PC-9 (cell line): Measurements from ENCODE around the gene PIAS3. TPM values are rescaled to one million over a fixed set of nuclear protein-coding genes. Genes with fewer than 3 reads are reported as not detected.

Experiments used
- BruUV-seq: library from RNA; stranded (reverse); fragments of 400-500 nt; replicated peaks from 2 replicates; lab custom pipeline; 2021; lab: Mats Ljungman, UMichigan
- CTCF ChIA-PET: fragments of 300-600 bp; sonication (Branson Sonifier 250); formaldehyde crosslinking; loops from one replicate; lab custom pipeline; 2022; ENCODE audit warnings: antibody characterized with exemption; lab: Charles Lee
- POLR2A ChIA-PET: fragments of 300-600 bp; sonication (Branson Sonifier 250); formaldehyde crosslinking; loops from one replicate; lab custom pipeline; 2022; ENCODE audit warnings: antibody characterized with exemption; ENCODE audit not compliant: unreplicated experiment; lab: Charles Lee
- DNase-seq, 2 experiments: peaks; one replicate each; pipeline versions ENCODE4 v3.0.0 to v3.0.0-alpha.2; 2015 to 2022; ENCODE audit warnings: mixed read lengths in 1 of 2
- H2AFZ ChIP-seq: fragments of 200-600 bp; sonication (generic); 2 replicates; pipeline ENCODE4 v1.8.1; 2017; ENCODE audit warnings: antibody characterized with exemption
- H3F3A ChIP-seq: fragments of 200-600 bp; sonication (generic); 2 replicates; pipeline ENCODE4 v1.8.1; 2017; ENCODE audit warnings: antibody characterized with exemption, mild to moderate bottlenecking, low read depth; ENCODE audit not compliant: insufficient read depth
- H3K27ac ChIP-seq: fragments of 200-600 bp; sonication (generic); 2 replicates; pipeline ENCODE4 v1.6.1; 2016; ENCODE audit warnings: mixed run types
- H3K27me3 ChIP-seq: fragments of 200-600 bp; sonication (generic); 2 replicates; pipeline ENCODE4 v1.6.1; 2016; ENCODE audit warnings: low read depth, mixed run types; ENCODE audit not compliant: insufficient read depth
- H3K36me3 ChIP-seq: fragments of 200-600 bp; sonication (generic); 2 replicates; pipeline ENCODE4 v1.6.1; 2016; ENCODE audit warnings: low read depth, mixed run types
- H3K4me1 ChIP-seq: fragments of 200-600 bp; sonication (generic); replicated peaks from 2 replicates; pipeline ENCODE4 v1.6.1; 2016; ENCODE audit warnings: mixed run types; ENCODE audit not compliant: insufficient read depth
- H3K4me2 ChIP-seq: fragments of 200-600 bp; sonication (generic); 2 replicates; pipeline ENCODE4 v1.6.1; 2017; ENCODE audit warnings: mixed run types
- H3K4me3 ChIP-seq: fragments of 200-600 bp; sonication (generic); 2 replicates; pipeline ENCODE4 v1.6.1; 2016; ENCODE audit warnings: mixed run types
- H3K79me2 ChIP-seq: fragments of 200-600 bp; sonication (generic); 2 replicates; pipeline ENCODE4 v1.6.1; 2017; ENCODE audit warnings: low read depth, mixed run types
- H3K9me2 ChIP-seq: fragments of 200-600 bp; sonication (generic); 2 replicates; pipeline ENCODE4 v1.8.1; 2017; ENCODE audit warnings: mild to moderate bottlenecking; ENCODE audit not compliant: insufficient read depth
- H3K9me3 ChIP-seq: fragments of 200-600 bp; sonication (generic); 2 replicates; pipeline ENCODE4 v1.8.1; 2016; ENCODE audit warnings: low read depth; ENCODE audit not compliant: insufficient read depth
- H4K20me1 ChIP-seq: fragments of 200-600 bp; sonication (generic); 2 replicates; pipeline ENCODE4 v1.8.1; 2017; ENCODE audit not compliant: insufficient read depth
- EZH2 ChIP-seq: fragments of 200-600 bp; sonication (generic); IDR thresholded peaks from 2 replicates; pipeline ENCODE4 v1.8.0; 2017; ENCODE audit warnings: antibody characterized with exemption, low read depth
- intact Hi-C: fragments of 100-400 bp; cut with micrococcal nuclease; formaldehyde crosslinking; loops from one replicate; pipeline ENCODE4 v1.10.0; 2022; ENCODE audit not compliant: unreplicated experiment
- total RNA-seq: library from RNA; stranded (reverse); gene quantifications from 2 replicates; pipeline ENCODE4 v1.2.3, GENCODE V29; 2021
- TF ChIP-seq, protein P1 (sequence below): fragments of 200-600 bp; sonication (generic); conservative IDR thresholded peaks from 2 replicates; pipeline ENCODE4 v1.6.1; 2017; ENCODE audit warnings: mixed run types, antibody characterized with exemption, mild to moderate bottlenecking, moderate library complexity

Gene PIAS3
- total RNA-seq, 1 experiment from 2014 or later: 57.8 TPM

DNA sequence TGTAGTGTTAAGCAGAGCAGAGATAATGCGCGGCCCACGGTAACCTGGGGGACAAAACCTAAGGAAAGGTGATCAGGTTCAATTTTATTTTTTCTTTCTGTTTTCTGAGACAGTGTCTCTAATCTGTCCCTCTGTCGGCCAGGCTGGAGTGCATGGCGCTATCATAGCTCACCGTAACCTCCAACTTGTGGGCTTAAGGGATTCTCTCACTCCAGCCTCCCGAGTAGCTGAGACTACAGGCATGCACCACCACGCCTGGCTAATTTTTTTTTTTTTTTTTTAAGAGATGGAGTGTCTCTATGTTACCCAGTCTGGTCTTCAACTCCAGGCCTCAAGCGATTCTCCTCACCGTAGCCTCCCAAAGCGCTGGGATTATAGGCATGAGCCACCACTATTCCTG, 27.5 kb upstream of the PIAS3 start:
- no TSS peak for BruUV-seq
- Histone ChIP-seq H3K79me2 (no peaks in the 10 kb centered on the region), H3K9me3 (no peaks in the 10 kb centered on the region), H3K4me2 (peak overlapping the region; percentile 89), H3K27ac (no peak overlapping the region), H3K9me2 (no peaks in the 10 kb centered on the region), H3K36me3 (no peaks in the 10 kb centered on the region), H3F3A (peaks cover 19% of the 10 kb centered on the region), H3K27me3 (no peaks in the 10 kb centered on the region), H4K20me1 (no peaks in the 10 kb centered on the region), H3K4me3 (peak overlapping the region; percentile 58; the same call in 1 of the 2 replicates), H2AFZ (no peak overlapping the region), H3K4me1 (peaks cover 37% of the 10 kb centered on the region)
- POLR2A ChIA-PET: no interaction called here
- no peak for TF ChIP-seq EZH2
- TF ChIP-seq, protein P1, sequence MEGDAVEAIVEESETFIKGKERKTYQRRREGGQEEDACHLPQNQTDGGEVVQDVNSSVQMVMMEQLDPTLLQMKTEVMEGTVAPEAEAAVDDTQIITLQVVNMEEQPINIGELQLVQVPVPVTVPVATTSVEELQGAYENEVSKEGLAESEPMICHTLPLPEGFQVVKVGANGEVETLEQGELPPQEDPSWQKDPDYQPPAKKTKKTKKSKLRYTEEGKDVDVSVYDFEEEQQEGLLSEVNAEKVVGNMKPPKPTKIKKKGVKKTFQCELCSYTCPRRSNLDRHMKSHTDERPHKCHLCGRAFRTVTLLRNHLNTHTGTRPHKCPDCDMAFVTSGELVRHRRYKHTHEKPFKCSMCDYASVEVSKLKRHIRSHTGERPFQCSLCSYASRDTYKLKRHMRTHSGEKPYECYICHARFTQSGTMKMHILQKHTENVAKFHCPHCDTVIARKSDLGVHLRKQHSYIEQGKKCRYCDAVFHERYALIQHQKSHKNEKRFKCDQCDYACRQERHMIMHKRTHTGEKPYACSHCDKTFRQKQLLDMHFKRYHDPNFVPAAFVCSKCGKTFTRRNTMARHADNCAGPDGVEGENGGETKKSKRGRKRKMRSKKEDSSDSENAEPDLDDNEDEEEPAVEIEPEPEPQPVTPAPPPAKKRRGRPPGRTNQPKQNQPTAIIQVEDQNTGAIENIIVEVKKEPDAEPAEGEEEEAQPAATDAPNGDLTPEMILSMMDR: no peak
- CTCF ChIA-PET: no interaction called here
- intact Hi-C loops: no loop called here
- no peak for DNase-seq

DNA sequence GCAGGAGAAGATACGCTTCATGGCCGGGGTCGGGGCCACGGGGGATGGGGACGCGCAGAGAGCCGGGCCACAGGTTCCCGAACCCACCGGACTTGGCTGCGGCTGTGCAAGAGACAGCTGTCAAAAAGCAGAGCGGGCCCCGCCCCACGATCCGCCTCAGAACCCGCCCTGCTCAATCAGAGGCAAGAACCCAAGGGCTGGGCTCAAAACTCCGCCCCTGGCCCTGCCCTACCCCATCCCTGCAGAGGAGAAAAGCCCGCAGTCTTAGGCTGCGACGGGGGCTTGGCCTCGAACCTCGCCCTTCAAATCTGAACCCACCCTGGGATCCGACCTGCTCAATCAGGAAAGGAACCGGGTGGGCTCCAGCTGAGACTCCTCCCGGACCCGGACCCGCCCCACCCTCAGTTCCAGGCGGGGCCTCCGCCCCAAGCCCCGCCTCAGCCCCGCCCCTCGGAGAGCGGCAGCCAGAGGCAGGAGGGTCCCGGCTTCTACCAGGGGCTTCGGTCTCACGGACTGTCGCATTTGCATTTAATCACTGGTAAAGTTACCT, 26.9 kb upstream of the PIAS3 start, which contains the start of gene ANKRD35:
Gene ANKRD35 (minus strand): TSS at position 129 of the 550 bp plus-strand sequence. CDS start 108 bp downstream, at position 21.
- H3K4me3 ChIP-seq: peak within 1 kb of the TSS; percentile 58
- no peak within 1 kb of the TSS for H3K27ac ChIP-seq
- H3K9me3 ChIP-seq: no peaks in the 10 kb centered on the region
- BruUV-seq: no TSS peak
- peak within 1 kb of the TSS; percentile 91 for H2AFZ ChIP-seq
- peaks cover 14% of the 10 kb centered on the region for H3F3A ChIP-seq
- H3K9me2 ChIP-seq: no peaks in the 10 kb centered on the region
- TF ChIP-seq, protein P1: no peak
- no peak for TF ChIP-seq EZH2
- H3K27me3 ChIP-seq: no peaks in the 10 kb centered on the region
- CTCF ChIA-PET: no interaction called here
- POLR2A ChIA-PET: no interaction called here
- no peaks in the 10 kb centered on the region for H3K79me2 ChIP-seq
- peak; percentile 59 to 71 for DNase-seq
- peak within 1 kb of the TSS; percentile 89 for H3K4me2 ChIP-seq
- intact Hi-C loops: no loop called here
- peaks cover 32% of the 10 kb centered on the region for H3K4me1 ChIP-seq
- no peaks in the 10 kb centered on the region for H4K20me1 ChIP-seq
- H3K36me3 ChIP-seq: no peaks in the 10 kb centered on the region

DNA sequence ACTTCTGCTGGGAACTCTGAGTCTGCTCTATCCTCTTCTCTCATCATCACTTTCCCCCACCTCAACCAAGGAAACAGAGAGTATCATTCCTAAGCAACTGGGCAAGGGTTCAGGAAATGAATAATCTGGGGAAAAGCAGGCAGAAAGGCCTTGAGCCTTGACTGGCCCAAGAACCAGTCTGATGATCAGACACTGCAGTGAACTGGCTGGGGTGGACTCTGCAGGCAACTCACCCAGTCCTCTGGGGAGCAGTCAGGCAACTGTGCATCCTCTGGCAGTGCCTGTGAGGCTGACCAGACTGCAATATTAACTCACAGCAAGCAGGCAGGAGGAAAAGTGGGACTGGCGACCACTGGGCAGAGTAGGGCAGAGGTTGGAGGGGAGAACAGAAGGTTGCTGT, 25.8 kb upstream of the PIAS3 start:
- Histone ChIP-seq H3K9me3 (no peaks in the 10 kb centered on the region), H3K79me2 (no peaks in the 10 kb centered on the region), H2AFZ (no peak overlapping the region), H3K9me2 (no peaks in the 10 kb centered on the region), H3K4me3 (no peak overlapping the region), H3K27me3 (no peaks in the 10 kb centered on the region), H3K4me1 (peaks cover 30% of the 10 kb centered on the region), H4K20me1 (no peaks in the 10 kb centered on the region), H3K27ac (no peak overlapping the region), H3K36me3 (no peaks in the 10 kb centered on the region), H3F3A (peaks cover 14% of the 10 kb centered on the region; the same call in 1 of the 2 replicates), H3K4me2 (no peak overlapping the region)
- POLR2A ChIA-PET: no interaction called here
- intact Hi-C loops: no loop called here
- BruUV-seq: no TSS peak
- CTCF ChIA-PET: no interaction called here
- no peak for TF ChIP-seq EZH2
- TF ChIP-seq, protein P1: no peak
- DNase-seq: no peak
